IMR-90 (cell line): Measurements from ENCODE around the gene DEFB123.

Experiments used
- BHLHE40 ChIP-seq: fragments of 150-350 bp; IDR thresholded peaks from 2 replicates; pipeline ENCODE4 v1.6.1; 2016; ENCODE audit warnings: mild to moderate bottlenecking, low read depth, low read length
- CTCF ChIP-seq: conservative IDR thresholded peaks from 2 replicates; pipeline ENCODE4 v1.5.1; 2012; ENCODE audit warnings: mild to moderate bottlenecking, low read depth, low read length, improper control_type of control experiment
- MXI1 ChIP-seq: IDR thresholded peaks from 2 replicates; pipeline ENCODE4 v1.6.1; 2012; ENCODE audit warnings: low read depth, mild to moderate bottlenecking, low read length, moderate library complexity, borderline replicate concordance
- RAD21 ChIP-seq: IDR thresholded peaks from 2 replicates; pipeline ENCODE4 v1.6.1; 2012; ENCODE audit warnings: low read length, improper control_type of control experiment
- RFX5 ChIP-seq: IDR thresholded peaks from 2 replicates; pipeline ENCODE4 v1.8.0; 2012; ENCODE audit warnings: low read depth, mild to moderate bottlenecking, low read length, moderate library complexity

GRCh38 chr20:31418307-31418706, 22.1 kb upstream of the DEFB123 start:
- TF ChIP-seq CTCF (no peak), BHLHE40 (no peak), RFX5 (no peak), RAD21 (no peak), MXI1 (no peak)
